ENCODE measurements around the gene SNX32.

The SNX32 gene

DNA sequence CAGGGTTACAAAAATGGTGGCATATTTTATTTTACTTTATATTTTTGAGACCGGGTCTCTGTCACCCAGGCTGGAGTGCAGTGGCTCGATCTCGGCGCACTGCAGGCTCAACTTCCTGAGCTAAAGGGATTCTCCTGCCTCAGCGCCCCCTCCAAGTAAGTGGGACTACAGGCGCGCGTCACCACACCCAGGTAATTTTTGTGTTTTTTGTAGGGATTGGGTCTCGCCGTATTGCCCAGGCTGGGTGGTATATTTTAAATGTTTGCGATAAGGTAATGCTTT is 67.1 kb downstream of the SNX32 start:
- Histone ChIP-seq H3K79me2 (no peaks in the 10 kb centered on the region), H3K9ac (no peak overlapping the region), H3K9me3 (ENCODE audit: control insufficient read depth, low read length) (no peaks in the 10 kb centered on the region), H3K4me1 (no peaks in the 10 kb centered on the region), H3K36me3 (ENCODE audit: control insufficient read depth, insufficient read depth, low read length) (no peaks in the 10 kb centered on the region), H3K27ac (no peak overlapping the region), H2AFZ (no peak overlapping the region), H3K27me3 (ENCODE audit: control insufficient read depth, insufficient read depth, low read length) (no peaks in the 10 kb centered on the region), H3K4me2 (ENCODE audit: low read length) (peak overlapping the region; percentile 74), H3K4me3 (ENCODE audit: low read depth, low read length) (peak overlapping the region; percentile 23)
- TF ChIP-seq, protein P1, sequence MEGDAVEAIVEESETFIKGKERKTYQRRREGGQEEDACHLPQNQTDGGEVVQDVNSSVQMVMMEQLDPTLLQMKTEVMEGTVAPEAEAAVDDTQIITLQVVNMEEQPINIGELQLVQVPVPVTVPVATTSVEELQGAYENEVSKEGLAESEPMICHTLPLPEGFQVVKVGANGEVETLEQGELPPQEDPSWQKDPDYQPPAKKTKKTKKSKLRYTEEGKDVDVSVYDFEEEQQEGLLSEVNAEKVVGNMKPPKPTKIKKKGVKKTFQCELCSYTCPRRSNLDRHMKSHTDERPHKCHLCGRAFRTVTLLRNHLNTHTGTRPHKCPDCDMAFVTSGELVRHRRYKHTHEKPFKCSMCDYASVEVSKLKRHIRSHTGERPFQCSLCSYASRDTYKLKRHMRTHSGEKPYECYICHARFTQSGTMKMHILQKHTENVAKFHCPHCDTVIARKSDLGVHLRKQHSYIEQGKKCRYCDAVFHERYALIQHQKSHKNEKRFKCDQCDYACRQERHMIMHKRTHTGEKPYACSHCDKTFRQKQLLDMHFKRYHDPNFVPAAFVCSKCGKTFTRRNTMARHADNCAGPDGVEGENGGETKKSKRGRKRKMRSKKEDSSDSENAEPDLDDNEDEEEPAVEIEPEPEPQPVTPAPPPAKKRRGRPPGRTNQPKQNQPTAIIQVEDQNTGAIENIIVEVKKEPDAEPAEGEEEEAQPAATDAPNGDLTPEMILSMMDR (IDR thresholded peaks at IDR 0.05) = no peak

DNA sequence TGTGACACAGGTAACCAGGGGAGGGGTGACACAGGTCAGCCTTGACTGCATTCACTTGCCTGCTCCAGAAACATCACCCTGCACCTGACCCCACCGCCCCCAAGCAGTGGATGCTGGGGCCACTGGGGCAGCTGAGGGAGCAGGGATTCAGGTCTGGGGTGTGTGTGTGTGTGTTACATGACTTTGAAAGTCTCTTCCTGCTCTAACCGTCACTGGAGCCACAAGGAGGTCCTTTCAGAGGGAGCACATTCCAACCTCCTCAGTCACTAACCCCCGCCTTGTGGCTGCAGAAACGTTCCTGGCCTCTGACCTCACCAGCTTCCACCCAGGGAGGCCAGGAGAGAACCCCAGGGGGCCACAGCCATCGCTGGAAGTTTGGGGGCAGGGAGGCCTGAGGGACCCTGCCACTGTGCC is 69.3 kb downstream of the SNX32 start:
- TF ChIP-seq, protein P1 (IDR thresholded peaks at IDR 0.05) = no peak
- H3K4me3 ChIP-seq (ENCODE audit: low read depth, low read length) = no peak overlapping the region
- H3K9ac ChIP-seq = no peak overlapping the region
- no peak overlapping the region for H3K4me2 ChIP-seq (ENCODE audit: low read length)
- H2AFZ ChIP-seq = no peak overlapping the region
- H3K9me3 ChIP-seq (ENCODE audit: control insufficient read depth, low read length) = no peaks in the 10 kb centered on the region
- no peak overlapping the region for H3K27ac ChIP-seq
- no peaks in the 10 kb centered on the region for H3K4me1 ChIP-seq
- H3K79me2 ChIP-seq = no peaks in the 10 kb centered on the region
- H3K36me3 ChIP-seq (ENCODE audit: control insufficient read depth, insufficient read depth, low read length) = no peaks in the 10 kb centered on the region
- H3K27me3 ChIP-seq (ENCODE audit: control insufficient read depth, insufficient read depth, low read length) = no peaks in the 10 kb centered on the region
